Measurements from ENCODE around the gene ZSWIM5. TPM values are rescaled to one million over a fixed set of nuclear protein-coding genes. Genes with fewer than 3 reads are reported as not detected.

The ZSWIM5 gene
- total RNA-seq, 1 experiment from 2014 or later: 7.9 TPM

GRCh38 chr1:45141247-45142003 is 65.0 kb downstream of the ZSWIM5 start:
- Histone ChIP-seq H3K4me1 (ENCODE audit: control insufficient read depth, insufficient read depth, low read length) (no peaks in the 10 kb centered on the region), H3K27ac (ENCODE audit: low read length) (no peak overlapping the region), H3K4me3 (ENCODE audit: low read depth in 2 of 2, low read length in 2 of 2) (no peak overlapping the region), H3K27me3 (ENCODE audit: control insufficient read depth, insufficient read depth, low read length) (no peaks in the 10 kb centered on the region), H3K36me3 (ENCODE audit: control insufficient read depth, insufficient read depth, low read length) (no peaks in the 10 kb centered on the region), H3K9me3 (ENCODE audit: control insufficient read depth, insufficient read depth, low read depth, low read length) (no peaks in the 10 kb centered on the region)
- ChIA-PET CTCF (no interaction called here), POLR2A (interaction anchor here (0.7 kb wide), 1 partner anchor 489 kb away, joined by 3 read pairs; no protein-coding TSS in a partner anchor)
- BruUV-seq (replicated peaks): no TSS peak
- in situ Hi-C loops (cut with HindIII; ENCODE audit: low pct_unique_long_range_greater_than_20kb, low sequenced_read_pairs) (no loop called here), intact Hi-C loops (cut with micrococcal nuclease; ENCODE audit: unreplicated experiment) (no loop called here)
- ATAC-seq: no peak
- TF ChIP-seq SIN3A (IDR thresholded peaks at IDR 0.05; ENCODE audit: borderline replicate concordance, insufficient read depth, low read depth, low read length) (no peak), REST (IDR thresholded peaks at IDR 0.05; ENCODE audit: insufficient read depth in 1 of 2, low read depth in 2 of 2, low read length in 1 of 2) (no peak), CTCF (IDR thresholded peaks at IDR 0.05) (no peak), TCF7L2 (IDR thresholded peaks at IDR 0.05; ENCODE audit: low read depth, low read length) (no peak)
- DNase-seq (ENCODE audit: low read depth, low spot score): no peak

DNA sequence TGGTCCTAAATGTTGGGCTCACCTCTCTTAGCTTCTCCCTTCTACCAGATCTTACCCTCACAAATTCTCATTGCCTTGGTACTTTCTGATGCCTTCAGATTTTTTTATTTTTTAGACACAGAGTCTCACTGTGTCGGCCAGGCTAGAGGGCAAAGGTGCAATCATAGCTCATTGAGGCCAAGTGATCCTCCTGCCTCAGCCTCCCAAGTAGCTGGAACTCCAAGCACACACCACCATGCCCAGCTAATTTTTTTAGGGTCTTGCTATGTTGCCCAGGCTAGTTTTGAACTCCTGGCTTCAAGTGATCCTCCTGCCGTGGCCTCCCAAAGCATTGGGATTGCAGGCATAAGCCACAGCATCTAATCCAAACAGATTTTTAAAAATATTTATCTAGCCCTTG is 69.4 kb downstream of the ZSWIM5 start:
- ChIA-PET CTCF (no interaction called here), POLR2A (interaction anchor here (0.6 kb wide), 1 partner anchor 85 kb away, joined by 3 read pairs; no protein-coding TSS in a partner anchor)
- H3K27me3 ChIP-seq (ENCODE audit: control insufficient read depth, insufficient read depth, low read length): no peaks in the 10 kb centered on the region
- no TSS peak for BruUV-seq (replicated peaks)
- no peaks in the 10 kb centered on the region for H3K36me3 ChIP-seq (ENCODE audit: control insufficient read depth, insufficient read depth, low read length)
- in situ Hi-C loops (cut with HindIII; ENCODE audit: low pct_unique_long_range_greater_than_20kb, low sequenced_read_pairs) (no loop called here), intact Hi-C loops (cut with micrococcal nuclease; ENCODE audit: unreplicated experiment) (no loop called here)
- H3K4me3 ChIP-seq (ENCODE audit: low read depth in 2 of 2, low read length in 2 of 2): no peak overlapping the region
- H3K4me1 ChIP-seq (ENCODE audit: control insufficient read depth, insufficient read depth, low read length): no peaks in the 10 kb centered on the region
- DNase-seq (ENCODE audit: low read depth, low spot score): no peak
- no peak for ATAC-seq
- H3K27ac ChIP-seq (ENCODE audit: low read length): no peak overlapping the region
- no peak for TF ChIP-seq SIN3A (IDR thresholded peaks at IDR 0.05; ENCODE audit: borderline replicate concordance, insufficient read depth, low read depth, low read length)
- no peak for TF ChIP-seq POLR2AphosphoS5 (IDR thresholded peaks at IDR 0.05; ENCODE audit: low read depth, low read length)
- no peak for TF ChIP-seq TCF7L2 (IDR thresholded peaks at IDR 0.05; ENCODE audit: low read depth, low read length)
- TF ChIP-seq CTCF (IDR thresholded peaks at IDR 0.05): no peak
- TF ChIP-seq REST (IDR thresholded peaks at IDR 0.05; ENCODE audit: insufficient read depth in 1 of 2, low read depth in 2 of 2, low read length in 1 of 2): no peak
- H3K9me3 ChIP-seq (ENCODE audit: control insufficient read depth, insufficient read depth, low read depth, low read length): no peaks in the 10 kb centered on the region
